OCI-LY1 (cell line): ENCODE results near the gene TUT7.

Source experiments
- H2AFZ ChIP-seq: fragments of 200-600 bp; sonication (generic), shearing (Covaris generic); 2 replicates; pipeline ENCODE4 v1.6.0; 2014; ENCODE audit warnings: antibody characterized with exemption, mild to moderate bottlenecking, low read length
- H3F3A ChIP-seq: fragments of 200-600 bp; sonication (generic), shearing (Covaris generic); 2 replicates; pipeline ENCODE4 v1.6.0; 2014; ENCODE audit warnings: mild to moderate bottlenecking, antibody characterized with exemption, low read length, moderate library complexity; ENCODE audit not compliant: insufficient read depth
- H3K27ac ChIP-seq: fragments of 200-600 bp; sonication (generic); 2 replicates; pipeline ENCODE4 v1.5.1; 2014; ENCODE audit warnings: low read length, mixed run types, mild to moderate bottlenecking, low read depth; ENCODE audit not compliant: poor library complexity, severe bottlenecking
- H3K27me3 ChIP-seq: fragments of 200-600 bp; sonication (generic); 2 replicates; pipeline ENCODE4 v1.6.0; 2014; ENCODE audit warnings: antibody characterized with exemption, mild to moderate bottlenecking, low read length, moderate library complexity; ENCODE audit not compliant: insufficient read depth
- H3K36me3 ChIP-seq: fragments of 200-600 bp; sonication (generic); 2 replicates; pipeline ENCODE4 v1.6.1; 2014; ENCODE audit warnings: mild to moderate bottlenecking, antibody characterized with exemption, low read length, moderate library complexity, mixed read lengths; ENCODE audit not compliant: insufficient read depth
- H3K4me1 ChIP-seq: fragments of 200-600 bp; sonication (generic); 2 replicates; pipeline ENCODE4 v1.5.1; 2014; ENCODE audit warnings: mild to moderate bottlenecking, low read length, moderate library complexity; ENCODE audit not compliant: insufficient read depth, severe bottlenecking
- H3K4me2 ChIP-seq: fragments of 200-600 bp; sonication (generic), shearing (Covaris generic); 2 replicates; pipeline ENCODE4 v1.6.1; 2014; ENCODE audit warnings: low read length
- H3K4me3 ChIP-seq: fragments of 200-600 bp; sonication (generic); 2 replicates; pipeline ENCODE4 v1.5.1; 2014; ENCODE audit warnings: low read length, low read depth, mild to moderate bottlenecking, mixed read lengths; ENCODE audit not compliant: poor library complexity, severe bottlenecking
- H3K79me2 ChIP-seq: fragments of 200-600 bp; shearing (Covaris generic); 2 replicates; pipeline ENCODE4 v1.6.1; 2016; ENCODE audit warnings: mixed run types, low read length, mixed read lengths; ENCODE audit not compliant: insufficient read depth
- H3K9ac ChIP-seq: fragments of 200-600 bp; sonication (generic), shearing (Covaris generic); 2 replicates; pipeline ENCODE4 v1.6.1; 2014; ENCODE audit warnings: mild to moderate bottlenecking, low read length, mixed read lengths
- H3K9me2 ChIP-seq: fragments of 200-600 bp; sonication (generic), shearing (Covaris generic); 2 replicates; pipeline ENCODE4 v1.6.1; 2014; ENCODE audit warnings: low read depth, mild to moderate bottlenecking, low read length, mixed read lengths
- H3K9me3 ChIP-seq: fragments of 200-600 bp; shearing (Covaris generic); 2 replicates; pipeline ENCODE4 v1.6.1; 2014; ENCODE audit warnings: low read length, mixed read lengths
- H4K20me1 ChIP-seq: fragments of 200-600 bp; sonication (generic), shearing (Covaris generic); 2 replicates; pipeline ENCODE4 v1.6.0; 2016; ENCODE audit warnings: mild to moderate bottlenecking, low read length; ENCODE audit not compliant: insufficient read depth
- EZH2 ChIP-seq: fragments of 200-600 bp; sonication (generic), shearing (Covaris generic); IDR thresholded peaks from 2 replicates; pipeline ENCODE4 v1.8.0; 2017; ENCODE audit warnings: borderline replicate concordance, mixed run types, mild to moderate bottlenecking, antibody characterized with exemption, low read length, moderate library complexity, mixed read lengths
- TF ChIP-seq, protein P1 (sequence below): fragments of 200-600 bp; sonication (generic), shearing (Covaris generic); IDR thresholded peaks from 2 replicates; pipeline ENCODE4 v1.5.1; 2017; ENCODE audit warnings: mild to moderate bottlenecking, antibody characterized with exemption, low read length, moderate library complexity, mixed read lengths

The TUT7 gene

DNA sequence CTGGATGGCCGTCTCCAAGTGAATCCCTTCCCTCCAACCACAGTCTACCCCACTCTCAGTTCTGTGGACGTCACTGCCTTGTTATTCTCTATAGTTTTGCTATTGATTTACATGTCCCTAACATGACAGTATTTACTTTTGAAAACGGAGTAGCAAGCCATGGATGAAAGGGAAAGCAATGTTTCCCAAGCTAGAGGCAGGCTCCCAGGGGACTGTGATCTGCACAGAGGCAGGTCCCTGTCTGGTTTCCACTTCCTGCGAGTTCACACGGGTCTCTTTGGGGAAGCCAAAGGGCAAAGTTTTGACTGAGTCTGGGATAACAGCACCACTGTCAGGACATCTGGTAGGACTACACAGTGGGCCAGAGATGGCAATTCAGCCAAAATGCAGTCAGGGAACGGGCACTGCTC lies 107.5 kb downstream of the TUT7 start:
- Histone ChIP-seq H4K20me1 (no peaks in the 10 kb centered on the region), H3K4me1 (no peaks in the 10 kb centered on the region), H3K4me3 (no peak overlapping the region), H3K9me3 (no peaks in the 10 kb centered on the region), H2AFZ (no peak overlapping the region), H3K9me2 (no peaks in the 10 kb centered on the region), H3F3A (no peaks in the 10 kb centered on the region), H3K79me2 (no peaks in the 10 kb centered on the region), H3K27ac (no peak overlapping the region), H3K4me2 (no peak overlapping the region), H3K9ac (no peak overlapping the region), H3K36me3 (no peaks in the 10 kb centered on the region), H3K27me3 (no peaks in the 10 kb centered on the region)
- TF ChIP-seq EZH2 = no peak
- TF ChIP-seq, protein P1, sequence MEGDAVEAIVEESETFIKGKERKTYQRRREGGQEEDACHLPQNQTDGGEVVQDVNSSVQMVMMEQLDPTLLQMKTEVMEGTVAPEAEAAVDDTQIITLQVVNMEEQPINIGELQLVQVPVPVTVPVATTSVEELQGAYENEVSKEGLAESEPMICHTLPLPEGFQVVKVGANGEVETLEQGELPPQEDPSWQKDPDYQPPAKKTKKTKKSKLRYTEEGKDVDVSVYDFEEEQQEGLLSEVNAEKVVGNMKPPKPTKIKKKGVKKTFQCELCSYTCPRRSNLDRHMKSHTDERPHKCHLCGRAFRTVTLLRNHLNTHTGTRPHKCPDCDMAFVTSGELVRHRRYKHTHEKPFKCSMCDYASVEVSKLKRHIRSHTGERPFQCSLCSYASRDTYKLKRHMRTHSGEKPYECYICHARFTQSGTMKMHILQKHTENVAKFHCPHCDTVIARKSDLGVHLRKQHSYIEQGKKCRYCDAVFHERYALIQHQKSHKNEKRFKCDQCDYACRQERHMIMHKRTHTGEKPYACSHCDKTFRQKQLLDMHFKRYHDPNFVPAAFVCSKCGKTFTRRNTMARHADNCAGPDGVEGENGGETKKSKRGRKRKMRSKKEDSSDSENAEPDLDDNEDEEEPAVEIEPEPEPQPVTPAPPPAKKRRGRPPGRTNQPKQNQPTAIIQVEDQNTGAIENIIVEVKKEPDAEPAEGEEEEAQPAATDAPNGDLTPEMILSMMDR = no peak

DNA sequence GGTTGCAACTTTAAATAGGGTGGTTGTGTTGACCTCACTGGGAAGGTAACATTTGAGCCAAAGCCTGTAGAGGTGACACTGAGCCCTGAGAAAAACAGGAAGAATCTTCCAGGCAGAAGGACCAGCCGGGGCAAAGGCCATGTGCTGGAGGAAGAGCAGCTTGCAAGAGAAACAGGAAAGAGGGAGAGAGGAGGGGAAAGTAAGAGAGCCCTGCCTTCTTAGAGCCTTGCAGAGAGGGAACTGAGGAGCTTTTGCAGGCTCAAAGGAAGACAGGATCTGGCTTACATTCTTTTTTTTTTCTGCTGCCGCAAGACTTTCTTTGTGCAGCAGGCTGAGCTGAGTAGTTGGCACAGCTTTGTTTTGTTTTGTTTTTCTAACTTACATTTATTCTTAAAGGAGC lies 112.1 kb downstream of the TUT7 start:
- no peak overlapping the region for H2AFZ ChIP-seq

DNA sequence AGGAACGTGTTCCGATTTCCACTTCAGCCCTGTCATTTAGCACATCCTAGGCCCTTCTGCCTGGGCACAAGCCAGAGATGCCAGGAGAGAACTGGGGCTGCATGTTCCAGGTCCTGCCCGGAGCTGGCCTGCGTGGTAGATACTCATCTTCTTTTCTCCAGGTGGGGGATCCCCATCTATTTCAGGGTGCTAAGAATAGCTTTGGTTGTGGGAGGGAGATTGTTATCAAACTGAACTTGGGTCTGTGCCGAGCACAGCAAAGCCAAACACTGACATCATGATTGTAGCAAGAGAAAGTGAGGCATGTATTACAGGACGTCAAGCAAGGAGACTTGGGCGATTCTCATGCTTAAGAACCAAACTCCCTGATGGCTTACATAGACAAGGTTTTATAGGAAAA lies 113.0 kb downstream of the TUT7 start:
- H2AFZ ChIP-seq = no peak overlapping the region
- H3K9me3 ChIP-seq = no peaks in the 10 kb centered on the region
- H3K9ac ChIP-seq = no peak overlapping the region
- H3K4me1 ChIP-seq = no peaks in the 10 kb centered on the region
- H3K36me3 ChIP-seq = no peaks in the 10 kb centered on the region
- no peaks in the 10 kb centered on the region for H3K9me2 ChIP-seq
- H3F3A ChIP-seq = no peaks in the 10 kb centered on the region
- no peak overlapping the region for H3K27ac ChIP-seq
- no peak for TF ChIP-seq EZH2
- TF ChIP-seq, protein P1 = no peak
- no peaks in the 10 kb centered on the region for H3K27me3 ChIP-seq
- H3K4me3 ChIP-seq = no peak overlapping the region
- H3K4me2 ChIP-seq = no peak overlapping the region
- no peaks in the 10 kb centered on the region for H3K79me2 ChIP-seq
- H4K20me1 ChIP-seq = no peaks in the 10 kb centered on the region

More for the DNA sequence above, 112.1 kb downstream of the TUT7 start:
- Histone ChIP-seq H3K4me2 (no peak overlapping the region), H3K9ac (no peak overlapping the region), H3K9me2 (no peaks in the 10 kb centered on the region), H3K4me3 (no peak overlapping the region), H3K4me1 (no peaks in the 10 kb centered on the region), H3F3A (no peaks in the 10 kb centered on the region), H3K36me3 (no peaks in the 10 kb centered on the region), H3K27ac (no peak overlapping the region), H3K79me2 (no peaks in the 10 kb centered on the region), H3K27me3 (no peaks in the 10 kb centered on the region), H4K20me1 (no peaks in the 10 kb centered on the region), H3K9me3 (no peaks in the 10 kb centered on the region)
- TF ChIP-seq, protein P1 = no peak
- no peak for TF ChIP-seq EZH2
